GM12864 (cell line): ENCODE results near the gene ZNF526.
A peak's percentile ranks its signal among the peaks of the same experiment; 100 is the strongest.

ENCODE experiments used
- DNase-seq: peaks from one replicate; pipeline ENCODE4 v3.0.0-alpha.2; 2011; ENCODE audit warnings: low read depth
- H3K4me3 ChIP-seq: 2 replicates; pipeline ENCODE4 v1.5.1; 2011; ENCODE audit warnings: mild to moderate bottlenecking, low read depth, low read length, control low read depth
- TF ChIP-seq, protein P1 (sequence below): IDR thresholded peaks from 2 replicates; pipeline ENCODE4 v1.5.1; 2011; ENCODE audit warnings: low read depth, mild to moderate bottlenecking, moderate library complexity, low read length, control low read depth, inconsistent platforms; ENCODE audit errors: missing control alignments

ZNF526 gene

DNA sequence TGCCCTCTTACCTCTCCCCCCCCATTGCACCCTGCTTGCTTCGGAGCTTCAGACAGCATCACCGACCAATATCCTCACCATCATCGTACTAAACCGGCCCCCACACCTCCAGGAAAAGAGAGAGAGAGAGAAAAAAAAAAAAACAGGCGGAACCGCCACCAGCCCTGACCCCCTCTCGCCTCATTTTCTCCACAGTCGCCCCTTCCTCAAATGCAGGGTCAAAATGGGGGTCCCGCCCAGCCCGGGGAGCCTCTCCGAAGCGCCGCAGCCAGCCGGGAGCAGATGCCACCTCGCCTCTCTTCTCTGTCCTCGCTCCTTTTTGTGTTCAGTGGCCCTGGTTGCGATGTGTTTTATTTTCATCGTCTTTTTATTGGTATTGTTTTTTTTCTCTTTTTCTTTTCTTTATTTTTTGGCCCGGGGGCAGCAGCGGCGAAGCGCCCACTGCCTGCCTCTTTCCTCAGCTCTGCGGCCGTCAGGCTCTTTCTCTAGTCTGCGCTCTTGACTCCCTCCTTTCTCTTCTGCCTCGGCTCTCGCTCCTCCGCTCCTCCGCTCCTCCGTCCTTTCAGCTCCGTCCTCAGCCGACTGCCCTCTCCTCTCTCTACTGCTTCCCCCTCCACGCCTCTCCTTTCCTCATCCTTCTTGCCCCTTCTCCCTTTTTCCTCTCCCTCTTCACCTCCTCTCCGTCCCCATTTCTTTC lies 44.0 kb upstream of the ZNF526 start:
- TF ChIP-seq, protein P1, sequence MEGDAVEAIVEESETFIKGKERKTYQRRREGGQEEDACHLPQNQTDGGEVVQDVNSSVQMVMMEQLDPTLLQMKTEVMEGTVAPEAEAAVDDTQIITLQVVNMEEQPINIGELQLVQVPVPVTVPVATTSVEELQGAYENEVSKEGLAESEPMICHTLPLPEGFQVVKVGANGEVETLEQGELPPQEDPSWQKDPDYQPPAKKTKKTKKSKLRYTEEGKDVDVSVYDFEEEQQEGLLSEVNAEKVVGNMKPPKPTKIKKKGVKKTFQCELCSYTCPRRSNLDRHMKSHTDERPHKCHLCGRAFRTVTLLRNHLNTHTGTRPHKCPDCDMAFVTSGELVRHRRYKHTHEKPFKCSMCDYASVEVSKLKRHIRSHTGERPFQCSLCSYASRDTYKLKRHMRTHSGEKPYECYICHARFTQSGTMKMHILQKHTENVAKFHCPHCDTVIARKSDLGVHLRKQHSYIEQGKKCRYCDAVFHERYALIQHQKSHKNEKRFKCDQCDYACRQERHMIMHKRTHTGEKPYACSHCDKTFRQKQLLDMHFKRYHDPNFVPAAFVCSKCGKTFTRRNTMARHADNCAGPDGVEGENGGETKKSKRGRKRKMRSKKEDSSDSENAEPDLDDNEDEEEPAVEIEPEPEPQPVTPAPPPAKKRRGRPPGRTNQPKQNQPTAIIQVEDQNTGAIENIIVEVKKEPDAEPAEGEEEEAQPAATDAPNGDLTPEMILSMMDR = no peak
- no peak for DNase-seq
- no peak overlapping the region for H3K4me3 ChIP-seq

DNA sequence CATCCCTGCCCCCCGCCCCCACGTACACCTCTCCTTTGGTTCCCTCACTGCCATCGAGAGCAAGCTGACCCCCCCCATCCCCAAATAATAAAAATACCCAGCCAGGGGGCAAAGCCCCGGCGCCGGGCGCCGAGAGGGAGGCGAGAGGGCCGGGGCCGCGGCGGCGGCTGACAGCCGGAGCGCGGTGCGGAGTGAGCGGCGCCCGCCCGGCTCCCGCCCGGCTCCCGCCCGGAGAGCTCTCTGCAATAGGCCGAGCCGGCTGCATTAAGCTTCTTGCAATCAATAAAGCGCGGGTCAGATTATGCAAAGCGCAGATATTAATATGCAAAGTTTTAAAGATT lies 43.5 kb upstream of the ZNF526 start:
- TF ChIP-seq, protein P1 = no peak
- no peak for DNase-seq
- H3K4me3 ChIP-seq = no peak overlapping the region

GRCh38 chr19:42176990-42177685 lies 43.0 kb upstream of the ZNF526 start:
- TF ChIP-seq, protein P1 = peak; percentile 32
- DNase-seq = no peak
- H3K4me3 ChIP-seq = no peak overlapping the region

GRCh38 chr19:42177686-42178019 lies 42.5 kb upstream of the ZNF526 start:
- DNase-seq = no peak
- TF ChIP-seq, protein P1 = no peak
- H3K4me3 ChIP-seq = no peak overlapping the region

GRCh38 chr19:42178791-42179674 lies 41.1 kb upstream of the ZNF526 start:
- TF ChIP-seq, protein P1 = peak; percentile 63
- no peak for DNase-seq
- H3K4me3 ChIP-seq = no peak overlapping the region

GRCh38 chr19:42184401-42184861 lies 35.7 kb upstream of the ZNF526 start:
- DNase-seq = no peak
- H3K4me3 ChIP-seq = no peak overlapping the region
- TF ChIP-seq, protein P1 = peak; percentile 90
